GM18505 (cell line): Measurements from ENCODE around the gene MICB.

ENCODE experiments used
- ATAC-seq: cut with Tn5 transposase; IDR thresholded peaks from one replicate; pipeline ENCODE4 v1.9.1; 2021; ENCODE audit not compliant: unreplicated experiment
- POLR2A ChIP-seq: IDR thresholded peaks from 4 replicates; pipeline ENCODE4 v1.6.1; 2011; ENCODE audit warnings: borderline replicate concordance; ENCODE audit not compliant: insufficient read depth, insufficient read length; ENCODE audit errors: extremely low read depth

Gene MICB

GRCh38 chr6:31468311-31468710 lies 29.6 kb upstream of the MICB start:
- ATAC-seq, result no peak
- no peak for TF ChIP-seq POLR2A

- no peak for ATAC-seq
- TF ChIP-seq POLR2A, result no peak
Measured at GRCh38 chr6:31470801-31471200, 27.1 kb upstream of the MICB start.

GRCh38 chr6:31471711-31472110 lies 26.2 kb upstream of the MICB start:
- no peak for TF ChIP-seq POLR2A
- ATAC-seq, result no peak

GRCh38 chr6:31472259-31472658 lies 25.7 kb upstream of the MICB start:
- no peak for ATAC-seq
- TF ChIP-seq POLR2A, result no peak

- ATAC-seq, result no peak
- TF ChIP-seq POLR2A, result no peak
Measured at GRCh38 chr6:31473244-31473643, 24.7 kb upstream of the MICB start.

GRCh38 chr6:31473780-31474761 lies 23.9 kb upstream of the MICB start:
- TF ChIP-seq POLR2A, result no peak
- no peak for ATAC-seq

- TF ChIP-seq POLR2A, result no peak
Measured at GRCh38 chr6:31474871-31475286, 23.1 kb upstream of the MICB start.

GRCh38 chr6:31476515-31477139 lies 21.3 kb upstream of the MICB start:
- ATAC-seq, result no peak
- no peak for TF ChIP-seq POLR2A

More at GRCh38 chr6:31474871-31475286, 23.1 kb upstream of the MICB start:
- no peak for ATAC-seq

GRCh38 chr6:31477521-31477920 lies 20.4 kb upstream of the MICB start:
- no peak for TF ChIP-seq POLR2A
- ATAC-seq, result no peak

- ATAC-seq, result no peak
- TF ChIP-seq POLR2A, result no peak
Measured at GRCh38 chr6:31478186-31478950, 19.6 kb upstream of the MICB start.

- no peak for ATAC-seq
- no peak for TF ChIP-seq POLR2A
Measured at GRCh38 chr6:31479151-31479932, 18.6 kb upstream of the MICB start.

GRCh38 chr6:31479933-31480535 lies 17.9 kb upstream of the MICB start:
- no peak for ATAC-seq
- TF ChIP-seq POLR2A, result no peak
